EH (cell line): Measurements from ENCODE around the gene IFT80.
A peak's percentile ranks its signal among the peaks of the same experiment; 100 is the strongest.
"Not testable (repeated sequence)": the region's sequence is repeated elsewhere in the genome, so short reads cannot be mapped to it uniquely, and the experiment has no call there.

Experiments
- DNase-seq: peaks from one replicate; pipeline ENCODE4 v3.0.0-alpha.2; 2015; ENCODE audit warnings: low read depth

Gene IFT80

DNA sequence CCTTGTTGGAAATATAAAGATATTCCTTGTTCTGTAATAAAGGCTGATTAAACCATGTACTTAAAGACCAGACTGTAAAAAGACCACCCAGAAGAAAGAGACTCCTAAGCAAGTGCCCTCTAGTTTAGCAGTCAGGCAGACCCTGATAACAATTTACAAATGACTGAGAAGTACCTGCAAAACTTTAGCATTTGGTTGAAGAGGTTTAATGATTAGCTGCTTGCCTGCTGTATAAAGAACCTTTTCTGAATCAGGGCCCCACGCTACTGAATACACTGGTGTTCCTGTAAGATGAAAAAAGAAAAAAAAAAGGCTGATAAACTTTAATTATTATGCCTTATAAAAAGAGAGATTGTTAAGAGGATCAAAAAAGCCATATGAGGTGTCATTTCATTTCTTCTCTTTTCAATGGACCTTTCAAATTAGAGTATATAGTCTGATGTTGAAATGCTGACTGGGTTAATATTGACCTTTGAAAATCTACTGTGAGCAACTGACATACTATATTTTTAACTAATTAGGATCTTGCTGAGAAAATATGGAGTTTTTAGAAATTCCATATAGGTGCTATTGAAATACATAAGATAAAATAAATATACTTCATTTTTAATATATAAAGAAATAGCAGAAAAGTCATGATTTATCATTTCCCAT, 33.0 kb downstream of the IFT80 start:
- DNase-seq = no peak

DNA sequence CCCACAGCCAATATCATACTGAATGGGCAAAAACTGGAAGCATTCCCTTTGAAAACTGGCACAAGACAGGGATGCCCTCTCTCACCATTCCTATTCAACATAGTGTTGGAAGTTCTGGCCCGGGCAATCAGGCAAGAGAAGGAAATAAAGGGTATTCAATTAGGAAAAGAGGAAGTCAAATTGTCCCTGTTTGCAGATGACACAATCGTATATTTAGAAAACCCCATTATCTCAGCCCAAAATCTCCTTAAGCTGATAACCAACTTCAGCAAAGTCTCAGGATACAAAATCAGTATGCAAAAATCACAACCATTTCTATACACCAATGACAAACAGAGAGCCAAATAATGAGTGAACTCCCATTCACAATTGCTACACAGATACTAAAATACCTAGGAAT, 36.1 kb downstream of the IFT80 start:
- not testable (repeated sequence) for DNase-seq

DNA sequence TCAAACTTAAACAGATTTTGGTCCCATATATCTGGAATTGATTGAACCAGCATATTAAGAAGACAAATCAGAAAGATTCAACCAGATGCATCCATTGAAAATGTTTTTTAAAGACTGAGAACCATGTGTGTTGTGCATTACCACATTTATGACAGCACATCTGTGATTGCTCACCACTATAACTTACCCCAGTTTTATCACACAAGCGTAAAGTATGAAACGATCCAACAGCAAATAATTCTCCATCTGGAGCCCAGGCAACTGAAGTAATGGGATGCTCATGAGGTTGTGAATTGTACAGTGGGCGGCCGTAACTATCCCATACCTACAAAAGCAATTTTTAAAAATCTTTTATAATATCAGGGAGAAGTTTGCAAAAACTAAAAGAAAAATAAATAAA, 43.2 kb downstream of the IFT80 start:
- no peak for DNase-seq

DNA sequence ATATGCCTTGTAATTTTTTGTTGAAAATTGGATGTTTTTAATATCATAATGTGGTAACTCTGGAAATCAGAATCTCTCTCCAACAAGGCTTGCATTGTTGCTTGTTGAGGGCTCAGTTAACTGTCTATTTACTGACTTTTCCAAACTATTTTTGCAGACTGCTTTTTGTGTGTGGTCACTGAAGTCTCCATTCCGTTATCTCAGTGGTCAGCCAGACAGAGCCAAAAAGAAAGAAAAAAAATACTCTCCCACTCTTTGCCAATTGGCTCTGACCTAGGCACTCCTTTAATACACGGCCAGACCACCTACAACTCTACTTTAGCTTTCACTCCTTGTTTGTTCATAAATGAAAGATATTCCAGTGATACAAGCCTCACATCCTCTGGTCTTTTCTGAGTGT, 52.5 kb downstream of the IFT80 start:
- no peak for DNase-seq

DNA sequence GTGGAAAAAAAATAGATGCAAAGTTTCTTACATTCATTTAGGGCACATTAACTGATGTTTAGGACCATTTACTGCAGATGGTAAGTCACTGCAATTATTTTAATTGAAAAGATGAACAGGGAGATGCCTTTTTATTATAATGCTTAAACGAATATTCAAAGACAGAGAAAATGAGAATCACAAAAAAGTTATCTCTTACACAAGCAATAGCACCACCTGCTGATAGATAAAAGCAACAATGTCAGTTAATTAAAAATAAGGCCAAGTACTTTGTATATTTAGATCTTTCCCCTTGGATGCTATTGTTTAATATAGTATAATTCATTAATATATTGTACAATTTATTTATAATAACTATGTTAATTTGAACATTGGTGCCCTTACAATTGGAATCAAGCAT, 55.9 kb downstream of the IFT80 start:
- peak; percentile 46 for DNase-seq

DNA sequence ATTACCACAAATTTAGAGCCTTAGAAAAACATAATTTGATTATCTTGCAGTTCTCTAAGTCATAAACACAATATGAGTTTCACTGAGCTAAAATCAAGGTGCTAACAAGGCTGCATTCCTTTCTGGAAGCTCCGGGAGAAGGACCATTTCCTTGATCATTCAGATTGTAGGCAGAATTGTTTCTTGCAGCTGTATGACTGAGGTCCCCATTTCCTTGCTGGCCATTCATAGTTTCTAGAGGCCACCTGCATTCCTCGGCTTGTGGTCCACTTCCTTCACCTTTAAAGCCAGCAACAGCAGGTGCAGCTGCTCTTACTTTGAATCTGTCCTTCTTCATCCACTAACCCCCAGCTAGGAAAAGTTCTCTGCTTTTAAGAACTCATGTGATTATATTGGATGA, 58.7 kb downstream of the IFT80 start:
- DNase-seq = no peak

DNA sequence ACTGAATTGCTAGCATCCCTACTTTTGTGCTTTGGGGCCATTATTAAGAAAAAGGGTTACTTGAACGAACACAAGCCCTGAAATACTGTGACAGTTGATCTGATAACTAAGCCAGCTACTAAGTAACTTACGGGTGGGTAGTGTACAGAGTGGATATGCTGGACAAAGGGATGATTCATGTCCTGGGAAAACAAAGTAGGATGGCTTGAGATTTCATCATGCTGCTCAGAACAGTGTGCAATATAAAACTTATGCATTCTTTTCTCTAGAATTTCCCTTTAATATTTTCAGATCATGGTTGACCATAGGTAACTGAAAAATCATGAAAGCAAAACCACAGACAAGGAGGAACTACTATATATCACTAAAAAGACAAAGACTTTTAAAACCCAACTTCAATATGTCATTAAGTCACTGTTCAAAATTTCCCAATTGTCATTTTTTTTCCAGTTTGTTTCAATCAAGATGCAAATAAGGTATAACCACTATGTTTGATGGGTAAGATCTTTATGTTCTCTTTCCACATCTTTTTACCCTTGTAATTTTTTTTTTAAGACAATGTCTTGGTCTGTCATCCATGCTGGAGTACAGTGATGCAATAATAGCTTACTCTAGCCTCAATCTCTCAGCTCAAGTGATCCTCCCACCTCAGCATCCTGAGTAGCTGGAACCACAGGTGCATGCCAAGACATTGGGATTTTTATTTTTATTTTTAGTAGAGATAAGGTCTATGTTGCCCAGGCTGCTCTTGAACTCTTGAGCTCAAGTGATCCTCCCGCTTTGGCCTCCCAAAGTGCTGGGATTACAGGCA, 67.7 kb downstream of the IFT80 start:
- peak; percentile 91 for DNase-seq

DNA sequence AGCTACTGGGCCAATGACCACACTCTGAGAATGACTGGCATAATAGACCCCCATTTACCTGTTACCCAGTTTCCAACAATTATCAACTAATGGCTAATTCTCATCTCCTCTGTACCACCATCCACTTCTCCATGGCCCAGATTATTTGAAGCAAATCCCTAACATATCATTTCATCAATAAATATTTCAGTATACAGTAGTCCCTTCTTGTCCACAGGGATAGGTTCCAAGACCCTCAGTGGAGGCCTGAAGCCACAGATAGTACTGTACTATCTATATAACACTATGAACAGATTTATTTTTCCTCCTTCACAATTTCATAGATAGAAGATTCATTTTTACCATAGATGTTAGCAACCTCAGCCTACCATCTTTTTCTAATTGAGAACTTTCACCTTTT, 68.3 kb downstream of the IFT80 start:
- DNase-seq = no peak

DNA sequence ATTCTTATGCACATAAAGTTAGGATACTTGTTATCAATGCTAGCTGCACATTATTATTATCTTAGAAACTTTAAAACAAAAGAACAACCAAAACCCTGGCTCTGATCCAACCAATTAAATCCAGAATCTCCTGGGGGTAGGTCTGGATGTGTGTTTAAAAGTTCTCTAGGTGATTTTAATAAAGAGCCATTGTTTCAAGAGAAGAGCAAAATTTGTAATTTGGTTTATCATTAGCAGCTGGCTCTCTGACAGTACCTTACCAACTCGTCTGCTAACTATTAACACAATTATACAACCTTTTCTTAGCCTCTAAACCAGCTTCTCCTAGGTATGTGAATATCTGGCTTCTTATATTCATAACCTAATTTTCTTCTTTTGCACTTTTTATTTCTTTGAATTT, 68.9 kb downstream of the IFT80 start:
- DNase-seq = no peak

DNA sequence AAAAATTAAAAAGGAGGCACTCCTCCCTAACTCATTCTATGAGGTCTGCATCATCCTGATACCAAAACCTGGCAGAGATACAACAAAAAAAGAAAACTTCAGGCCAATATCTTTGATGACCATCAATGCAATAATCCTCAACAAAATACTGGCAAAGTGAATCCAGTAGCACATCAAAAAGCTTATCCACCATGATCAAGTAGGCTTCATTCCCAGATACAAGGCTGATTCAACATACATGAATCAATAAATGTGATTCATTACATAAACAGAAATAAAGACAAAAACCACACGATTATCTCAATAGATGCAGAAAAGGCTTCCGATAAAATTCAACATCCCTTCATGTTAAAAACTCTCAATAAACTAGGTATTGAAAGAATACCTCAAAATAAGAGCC, 72.7 kb downstream of the IFT80 start:
- DNase-seq = not testable (repeated sequence)

DNA sequence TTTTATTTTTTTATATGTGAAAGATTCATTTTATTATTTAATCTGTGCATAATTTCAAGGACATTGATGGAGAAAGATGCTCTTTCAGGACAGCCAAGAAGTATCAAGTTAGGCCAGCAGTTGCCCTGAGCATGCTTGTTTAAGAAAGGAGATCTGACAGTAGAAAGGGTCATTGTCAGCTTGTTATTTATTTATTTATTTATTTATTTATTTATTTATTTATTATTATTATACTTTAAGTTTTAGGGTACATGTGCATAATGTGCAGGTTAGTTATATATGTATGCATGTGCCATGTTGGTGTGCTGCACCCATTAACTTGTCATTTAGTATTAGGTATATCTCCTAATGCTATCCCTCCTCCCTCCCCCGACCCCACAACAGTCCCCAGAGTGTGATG, 77.2 kb downstream of the IFT80 start:
- not testable (repeated sequence) for DNase-seq

DNA sequence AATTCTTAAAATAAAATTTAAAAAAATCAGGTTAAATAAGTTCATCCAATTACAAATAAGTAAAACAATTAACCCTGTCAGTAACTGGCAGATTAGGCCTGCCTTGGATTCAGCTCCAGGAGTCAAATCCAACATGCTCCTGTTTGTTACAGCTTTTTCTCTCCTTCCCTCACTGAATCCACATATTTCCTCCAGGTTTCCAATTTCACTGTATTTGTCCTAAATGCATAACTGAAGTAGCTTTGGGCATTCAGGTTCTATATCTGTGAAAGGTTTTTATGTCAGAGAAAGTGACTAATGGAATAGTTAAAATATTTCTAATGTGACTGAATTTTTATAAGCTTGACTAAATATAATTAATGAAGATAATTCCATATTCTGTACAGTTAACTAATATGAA, 79.7 kb downstream of the IFT80 start:
- peak; percentile 24 for DNase-seq

DNA sequence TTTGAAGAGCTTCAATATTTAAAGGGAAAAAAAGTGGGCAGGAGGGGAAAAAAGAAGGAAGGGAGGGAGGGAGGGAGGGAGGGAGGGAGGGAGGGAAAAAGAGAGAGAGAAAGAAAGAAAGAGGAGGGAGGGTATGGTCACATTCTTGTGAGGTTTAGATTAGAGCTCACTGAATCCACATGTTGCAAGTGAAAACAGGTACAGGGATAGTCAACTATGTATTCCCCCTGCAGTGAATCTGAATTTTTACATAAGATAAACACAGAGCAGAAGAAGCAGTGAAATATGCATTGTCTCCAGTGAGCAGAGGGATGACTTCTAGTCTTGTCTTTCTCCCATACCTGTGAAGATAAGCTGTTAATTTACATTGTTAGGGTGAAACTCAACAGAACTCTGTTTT, 84.0 kb downstream of the IFT80 start:
- DNase-seq = no peak

DNA sequence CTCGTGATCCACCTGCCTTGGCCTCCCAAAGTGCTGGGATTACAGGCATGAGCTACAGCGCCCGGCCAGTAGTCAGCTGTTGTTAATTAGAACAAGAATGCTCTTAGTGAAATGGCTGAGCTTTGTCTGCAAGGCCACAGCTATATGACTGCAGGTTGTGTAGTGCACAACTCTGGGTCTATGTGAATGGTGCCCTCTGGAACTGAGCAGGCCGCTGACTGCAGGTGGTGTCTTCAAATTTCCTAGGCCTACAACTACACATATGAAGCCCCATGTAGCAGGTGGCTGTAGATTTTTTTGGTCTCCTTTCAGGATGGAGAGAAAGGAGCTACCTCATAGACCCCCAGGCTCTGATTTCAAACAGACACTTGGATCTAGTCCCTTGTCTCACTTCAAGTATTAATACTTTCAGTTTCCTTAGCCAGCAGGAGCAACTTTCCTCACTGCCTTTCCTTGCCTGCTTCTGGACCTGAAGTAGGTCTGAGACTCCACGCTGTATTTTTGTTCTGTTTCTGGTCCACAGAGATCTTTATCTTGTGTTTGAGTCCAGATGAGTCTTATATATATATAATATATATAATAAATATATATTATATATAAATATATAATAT, 86.9 kb downstream of the IFT80 start:
- no peak for DNase-seq

DNA sequence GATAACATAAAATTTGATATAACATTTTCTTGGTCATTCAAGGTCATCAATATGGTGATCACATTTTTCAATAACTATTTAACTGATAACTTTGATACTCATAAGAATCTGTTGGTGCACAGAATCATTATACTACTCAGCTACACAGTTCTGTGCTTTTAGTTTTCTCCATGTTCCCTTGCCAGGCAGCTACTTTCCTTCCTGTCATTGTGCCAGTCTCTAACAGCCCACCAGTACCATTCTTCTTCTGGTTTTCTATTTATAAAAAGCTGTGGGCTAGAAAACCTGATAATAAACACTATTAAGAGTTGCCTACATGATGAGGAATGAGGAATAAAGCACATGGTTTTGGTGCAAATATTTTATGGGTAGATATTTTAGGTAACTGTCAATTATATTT, 96.2 kb downstream of the IFT80 start:
- no peak for DNase-seq

DNA sequence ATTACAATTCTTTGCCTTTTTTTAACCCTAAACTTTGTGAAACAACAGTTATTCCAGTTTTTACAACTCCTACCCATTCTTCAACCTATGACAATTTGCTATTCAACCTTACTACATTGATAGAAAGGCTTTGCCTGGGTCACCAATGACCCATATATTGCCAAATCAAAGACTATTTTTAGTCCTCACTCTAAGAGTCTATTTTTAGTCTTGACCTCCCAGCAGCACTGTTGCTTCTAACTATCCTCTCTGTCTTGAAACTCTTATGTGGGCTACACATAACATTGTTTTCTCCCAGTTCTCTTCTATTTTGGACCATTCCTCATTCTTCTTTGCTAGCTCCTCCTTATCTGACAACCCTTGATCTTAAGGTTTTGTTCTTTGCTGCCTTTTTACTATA, 102.4 kb downstream of the IFT80 start:
- DNase-seq = peak; percentile 58

DNA sequence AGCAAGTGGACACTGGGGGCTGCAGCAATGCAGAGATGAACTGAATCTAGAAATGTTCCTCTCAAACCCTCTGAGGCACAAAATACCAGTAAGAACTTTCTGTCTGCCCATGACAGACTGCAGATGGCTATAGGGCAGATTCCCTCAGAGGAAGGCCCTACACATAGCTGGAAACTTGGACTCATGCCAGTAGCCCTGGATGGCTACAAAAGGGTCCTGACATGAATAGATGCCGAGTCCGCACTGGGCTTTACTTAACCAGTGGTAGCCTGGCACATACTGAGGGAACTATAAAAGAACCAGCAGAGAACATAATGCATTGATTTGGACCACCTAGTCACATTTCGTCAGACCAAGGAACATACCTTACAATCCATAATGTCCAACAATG, 107.1 kb downstream of the IFT80 start:
- no peak for DNase-seq

DNA sequence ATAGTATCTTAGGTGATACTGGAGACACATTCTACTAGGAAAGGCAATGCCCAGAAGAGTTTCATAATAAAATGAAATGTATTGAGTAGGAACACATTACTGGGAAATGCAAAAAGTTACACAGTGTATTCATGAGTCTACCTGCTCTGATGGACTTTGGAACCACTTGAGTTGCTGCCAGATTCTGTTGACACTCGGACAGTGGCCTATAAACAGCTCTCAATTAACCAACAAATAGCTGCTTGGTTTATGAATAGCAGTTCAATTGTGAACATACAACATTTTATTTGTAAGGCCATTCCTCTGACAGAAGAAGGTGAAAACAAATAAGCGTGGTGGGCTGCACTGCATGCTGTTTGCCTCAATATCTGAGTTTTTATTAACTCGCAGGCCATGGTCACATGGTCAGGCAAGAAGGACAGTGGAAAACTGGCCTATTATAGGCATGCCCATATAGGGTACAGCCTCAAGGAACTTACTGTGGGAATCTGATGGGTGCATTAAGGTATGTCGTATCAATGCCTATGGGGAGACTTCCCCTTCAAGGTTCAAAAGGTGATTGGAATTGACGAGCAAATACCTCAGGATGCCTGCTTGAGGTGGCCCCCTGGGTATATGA, 107.6 kb downstream of the IFT80 start:
- no peak for DNase-seq

DNA sequence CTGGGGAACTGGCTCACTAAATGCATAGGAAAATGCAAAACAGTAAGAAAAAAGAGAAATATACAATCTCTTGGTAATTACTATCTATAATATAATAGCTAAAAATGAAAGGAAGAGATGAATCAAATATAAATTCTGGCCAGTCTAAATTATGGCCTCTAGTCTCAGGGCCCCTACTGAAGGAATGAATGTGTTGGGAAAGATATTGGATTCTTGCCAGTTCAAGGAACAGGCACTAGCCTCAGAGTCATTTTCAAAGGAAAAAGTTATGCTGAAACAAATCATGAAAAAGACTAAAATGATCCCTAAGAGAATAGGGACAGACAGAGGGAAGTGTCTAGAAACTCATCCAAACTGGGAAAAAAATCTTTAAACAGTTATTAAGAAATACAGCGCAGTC, 111.4 kb downstream of the IFT80 start:
- DNase-seq = peak; percentile 21

DNA sequence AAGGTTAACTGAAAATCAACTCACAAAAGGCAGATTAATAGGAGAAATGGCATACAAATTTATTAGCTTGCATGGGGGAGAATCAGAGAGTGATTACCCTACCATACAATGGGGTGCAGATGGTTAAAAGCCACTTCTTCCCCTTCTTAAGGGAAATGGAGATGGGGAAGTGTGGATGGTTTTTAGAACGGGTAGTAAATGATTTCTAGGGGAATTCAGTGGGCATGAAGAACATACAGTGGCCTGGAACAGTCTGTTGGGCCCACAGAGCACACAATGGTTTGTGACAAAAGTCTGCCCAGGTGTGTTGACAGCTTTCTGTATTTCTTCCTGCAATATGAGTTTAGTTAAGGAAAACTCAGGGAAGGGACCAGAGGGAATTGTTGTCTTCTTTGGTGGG, 112.8 kb downstream of the IFT80 start:
- no peak for DNase-seq

DNA sequence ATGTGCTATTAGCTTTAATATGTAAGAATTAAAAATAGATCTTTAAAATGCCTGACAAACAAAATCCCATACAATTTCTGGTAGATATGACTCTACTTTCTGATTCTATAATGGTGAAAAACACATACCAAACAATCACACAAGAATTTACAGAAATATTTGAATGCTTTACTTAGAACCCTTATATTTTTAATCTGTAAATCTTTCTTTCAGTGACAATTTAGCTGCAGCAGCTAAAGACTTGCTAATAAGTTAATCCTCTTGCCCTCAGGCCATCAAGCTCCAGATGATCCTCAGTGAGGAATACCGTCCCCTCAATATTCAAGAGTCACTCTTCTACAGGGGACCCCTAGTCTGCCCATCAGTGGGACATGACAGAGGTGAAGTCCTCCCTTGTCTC, 118.2 kb downstream of the IFT80 start:
- peak; percentile 3 for DNase-seq

DNA sequence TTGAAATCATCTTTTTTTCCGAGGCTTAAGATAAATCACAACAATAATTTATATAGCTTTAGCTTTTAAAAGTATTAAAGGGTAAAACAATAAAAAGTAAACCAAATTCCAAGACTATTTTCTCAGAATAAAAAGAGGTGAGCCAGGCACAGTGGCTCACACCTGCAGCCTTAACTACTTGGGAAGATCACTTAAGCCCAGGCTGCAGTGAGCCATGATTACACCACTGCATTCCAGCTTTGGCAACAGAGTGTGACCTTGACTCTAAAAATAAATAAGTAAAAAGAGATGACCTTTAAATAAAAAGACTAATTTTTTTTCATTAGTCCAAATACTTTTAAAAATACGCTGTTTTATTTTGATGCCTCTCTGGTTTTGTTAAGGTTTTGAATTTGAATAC, 119.4 kb downstream of the IFT80 start:
- peak; percentile 6 for DNase-seq

DNA sequence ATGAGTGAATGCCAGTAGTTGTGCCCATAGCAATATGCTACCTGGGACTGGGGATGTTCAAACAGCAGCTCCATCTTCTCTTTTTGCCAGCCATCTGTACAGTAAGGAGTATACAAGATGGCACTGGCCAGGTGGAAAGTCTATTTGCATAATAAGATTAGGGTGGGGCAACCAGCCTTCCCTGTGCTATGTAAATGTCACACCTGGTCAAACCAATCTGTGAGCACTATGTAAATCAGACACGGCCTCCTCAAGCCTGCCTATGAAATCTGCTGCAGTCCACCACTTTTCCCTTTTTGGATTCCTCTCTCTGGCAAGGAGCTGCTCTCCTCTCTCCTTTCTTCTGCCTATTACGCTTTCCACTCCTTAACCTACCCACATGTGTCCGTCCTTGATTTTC, 120.8 kb downstream of the IFT80 start:
- DNase-seq = no peak
